ENCODE measurements around the gene CAD.

Gene CAD

DNA sequence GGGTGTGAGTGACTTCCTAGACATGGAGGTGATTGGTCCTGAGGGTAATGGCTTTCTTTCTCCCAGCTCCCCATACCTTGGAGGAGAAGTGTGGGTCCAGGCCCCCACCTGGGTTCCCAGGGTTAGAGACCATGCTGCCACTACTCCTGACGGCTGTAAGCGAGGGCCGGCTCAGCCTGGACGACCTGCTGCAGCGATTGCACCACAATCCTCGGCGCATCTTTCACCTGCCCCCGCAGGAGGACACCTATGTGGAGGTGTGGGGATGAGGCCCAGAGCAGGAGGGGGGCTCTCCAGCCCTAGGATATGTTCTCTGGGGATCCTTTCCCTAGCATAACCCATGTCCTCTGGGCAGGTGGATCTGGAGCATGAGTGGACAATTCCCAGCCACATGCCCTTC is 21.8 kb downstream of the CAD start:
- TF ChIP-seq, protein P1, sequence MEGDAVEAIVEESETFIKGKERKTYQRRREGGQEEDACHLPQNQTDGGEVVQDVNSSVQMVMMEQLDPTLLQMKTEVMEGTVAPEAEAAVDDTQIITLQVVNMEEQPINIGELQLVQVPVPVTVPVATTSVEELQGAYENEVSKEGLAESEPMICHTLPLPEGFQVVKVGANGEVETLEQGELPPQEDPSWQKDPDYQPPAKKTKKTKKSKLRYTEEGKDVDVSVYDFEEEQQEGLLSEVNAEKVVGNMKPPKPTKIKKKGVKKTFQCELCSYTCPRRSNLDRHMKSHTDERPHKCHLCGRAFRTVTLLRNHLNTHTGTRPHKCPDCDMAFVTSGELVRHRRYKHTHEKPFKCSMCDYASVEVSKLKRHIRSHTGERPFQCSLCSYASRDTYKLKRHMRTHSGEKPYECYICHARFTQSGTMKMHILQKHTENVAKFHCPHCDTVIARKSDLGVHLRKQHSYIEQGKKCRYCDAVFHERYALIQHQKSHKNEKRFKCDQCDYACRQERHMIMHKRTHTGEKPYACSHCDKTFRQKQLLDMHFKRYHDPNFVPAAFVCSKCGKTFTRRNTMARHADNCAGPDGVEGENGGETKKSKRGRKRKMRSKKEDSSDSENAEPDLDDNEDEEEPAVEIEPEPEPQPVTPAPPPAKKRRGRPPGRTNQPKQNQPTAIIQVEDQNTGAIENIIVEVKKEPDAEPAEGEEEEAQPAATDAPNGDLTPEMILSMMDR (IDR thresholded peaks at IDR 0.05; ENCODE audit: insufficient read depth, low read length, poor library complexity, severe bottlenecking) = no peak
- Histone ChIP-seq H3K36me3 (ENCODE audit: control insufficient read depth, insufficient read depth, low read length) (peaks cover 77% of the 10 kb centered on the region), H3K27me3 (replicated peaks; ENCODE audit: control insufficient read depth, insufficient read depth, low read length) (no peaks in the 10 kb centered on the region), H3K4me3 (replicated peaks; ENCODE audit: low read depth, low read length) (no peak overlapping the region)
- DNase-seq (ENCODE audit: extremely low read depth, insufficient read length) = no peak

DNA sequence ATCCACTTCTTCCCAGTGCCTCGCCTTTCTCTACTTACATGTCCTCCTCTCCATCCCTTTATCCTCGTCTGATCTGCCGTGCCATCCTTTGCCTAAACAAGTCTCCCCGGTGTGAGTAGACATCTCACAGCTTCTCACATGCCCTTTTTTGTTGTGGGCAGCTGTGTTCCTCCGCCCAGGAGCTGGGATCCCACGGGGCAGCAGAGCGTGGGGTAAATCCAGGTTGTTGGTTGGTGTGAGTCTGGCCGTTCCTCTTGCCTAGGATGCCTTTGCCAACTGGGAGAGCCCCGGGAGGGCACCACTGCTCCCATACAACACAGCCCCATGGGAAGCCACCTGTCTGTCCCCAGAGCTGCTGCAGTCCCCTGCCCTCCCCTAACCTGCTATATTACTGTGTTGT is 23.2 kb downstream of the CAD start:
- H3K36me3 ChIP-seq (ENCODE audit: control insufficient read depth, insufficient read depth, low read length) = peaks cover 67% of the 10 kb centered on the region
- TF ChIP-seq, protein P1 (IDR thresholded peaks at IDR 0.05; ENCODE audit: insufficient read depth, low read length, poor library complexity, severe bottlenecking) = no peak
- no peaks in the 10 kb centered on the region for H3K27me3 ChIP-seq (replicated peaks; ENCODE audit: control insufficient read depth, insufficient read depth, low read length)
- H3K4me3 ChIP-seq (replicated peaks; ENCODE audit: low read depth, low read length) = no peak overlapping the region
- no peak for DNase-seq (ENCODE audit: extremely low read depth, insufficient read length)

DNA sequence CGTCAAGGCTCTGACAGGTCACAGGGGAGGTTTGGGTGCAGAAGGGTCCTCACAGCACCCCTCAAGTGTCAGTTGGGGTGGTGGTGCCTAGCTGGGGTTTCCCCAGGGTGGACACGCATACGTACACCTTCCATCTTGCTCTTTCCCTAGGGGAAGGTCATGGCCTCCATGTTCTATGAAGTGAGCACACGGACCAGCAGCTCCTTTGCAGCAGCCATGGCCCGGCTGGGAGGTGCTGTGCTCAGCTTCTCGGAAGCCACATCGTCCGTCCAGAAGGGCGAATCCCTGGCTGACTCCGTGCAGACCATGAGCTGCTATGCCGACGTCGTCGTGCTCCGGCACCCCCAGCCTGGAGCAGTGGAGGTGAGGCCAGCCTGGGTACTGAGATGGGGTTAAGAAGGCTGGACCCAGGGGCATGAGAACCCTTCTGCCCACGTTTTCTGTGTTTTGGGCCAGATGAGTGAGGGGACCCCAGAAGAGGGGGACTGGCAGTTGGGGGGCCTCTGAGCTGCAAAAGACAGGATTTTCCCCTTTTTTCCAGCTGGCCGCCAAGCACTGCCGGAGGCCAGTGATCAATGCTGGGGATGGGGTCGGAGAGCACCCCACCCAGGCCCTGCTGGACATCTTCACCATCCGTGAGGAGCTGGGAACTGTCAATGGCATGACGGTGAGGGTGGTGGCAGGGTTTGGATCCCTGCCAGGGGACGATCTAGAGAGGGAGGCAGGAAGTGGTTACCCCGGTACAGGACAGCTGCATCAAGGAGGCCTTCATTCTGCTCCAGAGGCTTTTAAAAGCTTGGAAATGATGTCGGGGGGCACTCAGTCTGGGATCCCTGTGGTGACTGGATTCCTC is 24.8 kb downstream of the CAD start:
- Histone ChIP-seq H3K36me3 (ENCODE audit: control insufficient read depth, insufficient read depth, low read length) (peaks cover 59% of the 10 kb centered on the region), H3K4me3 (replicated peaks; ENCODE audit: low read depth, low read length) (no peak overlapping the region), H3K27me3 (replicated peaks; ENCODE audit: control insufficient read depth, insufficient read depth, low read length) (no peaks in the 10 kb centered on the region)
- TF ChIP-seq, protein P1 (IDR thresholded peaks at IDR 0.05; ENCODE audit: insufficient read depth, low read length, poor library complexity, severe bottlenecking) = no peak
- no peak for DNase-seq (ENCODE audit: extremely low read depth, insufficient read length)

DNA sequence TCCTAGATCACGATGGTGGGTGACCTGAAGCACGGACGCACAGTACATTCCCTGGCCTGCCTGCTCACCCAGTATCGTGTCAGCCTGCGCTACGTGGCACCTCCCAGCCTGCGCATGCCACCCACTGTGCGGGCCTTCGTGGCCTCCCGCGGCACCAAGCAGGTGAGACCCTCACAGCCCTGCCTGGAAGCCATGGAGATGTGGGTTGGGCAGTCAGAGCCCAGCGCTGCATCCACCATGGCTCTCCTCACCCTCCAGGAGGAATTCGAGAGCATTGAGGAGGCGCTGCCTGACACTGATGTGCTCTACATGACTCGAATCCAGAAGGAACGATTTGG is 25.4 kb downstream of the CAD start:
- H3K36me3 ChIP-seq (ENCODE audit: control insufficient read depth, insufficient read depth, low read length) = peaks cover 55% of the 10 kb centered on the region

DNA sequence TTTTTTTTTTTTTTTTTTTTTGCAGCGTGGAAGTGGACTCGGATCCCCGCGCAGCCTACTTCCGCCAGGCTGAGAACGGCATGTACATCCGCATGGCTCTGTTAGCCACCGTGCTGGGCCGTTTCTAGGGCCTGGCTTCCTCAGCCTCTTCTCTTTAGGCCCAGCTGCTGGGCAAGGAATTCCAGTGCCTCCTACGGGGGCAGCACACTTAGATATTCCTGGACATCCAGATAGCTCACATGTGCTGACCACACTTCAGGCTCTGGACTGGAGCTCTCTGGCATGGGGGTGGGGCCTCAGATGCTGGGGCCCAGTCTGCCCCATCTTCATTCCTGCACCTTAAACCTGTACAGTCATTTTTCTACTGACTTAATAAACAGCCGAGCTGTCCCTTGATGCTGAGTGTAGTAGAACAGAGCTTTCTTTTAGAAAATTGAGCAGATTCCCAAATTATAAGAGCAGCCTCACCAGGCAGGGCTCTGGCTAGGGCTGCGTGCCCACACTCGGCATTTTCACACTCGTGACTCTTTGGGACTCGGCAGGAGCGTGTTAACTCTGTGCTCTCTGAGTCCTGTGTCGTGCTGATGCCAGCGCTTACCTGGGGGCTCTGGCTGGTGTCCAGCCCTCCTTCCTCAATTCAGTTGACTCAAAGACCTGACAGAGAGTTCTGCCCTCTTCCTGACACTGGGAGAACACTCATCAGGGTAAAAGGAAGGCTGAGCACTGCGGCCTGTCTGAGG is 26.4 kb downstream of the CAD start:
- peaks cover 45% of the 10 kb centered on the region for H3K36me3 ChIP-seq (ENCODE audit: control insufficient read depth, insufficient read depth, low read length)
- H3K4me3 ChIP-seq (replicated peaks; ENCODE audit: low read depth, low read length) = no peak overlapping the region
- no peaks in the 10 kb centered on the region for H3K27me3 ChIP-seq (replicated peaks; ENCODE audit: control insufficient read depth, insufficient read depth, low read length)
- TF ChIP-seq, protein P1 (IDR thresholded peaks at IDR 0.05; ENCODE audit: insufficient read depth, low read length, poor library complexity, severe bottlenecking) = no peak
- DNase-seq (ENCODE audit: extremely low read depth, insufficient read length) = no peak

More for the DNA sequence above, 25.4 kb downstream of the CAD start:
- Histone ChIP-seq H3K27me3 (replicated peaks; ENCODE audit: control insufficient read depth, insufficient read depth, low read length) (no peaks in the 10 kb centered on the region), H3K4me3 (replicated peaks; ENCODE audit: low read depth, low read length) (no peak overlapping the region)
- DNase-seq (ENCODE audit: extremely low read depth, insufficient read length) = no peak
- TF ChIP-seq, protein P1 (IDR thresholded peaks at IDR 0.05; ENCODE audit: insufficient read depth, low read length, poor library complexity, severe bottlenecking) = no peak

All from GM06990 (cell line).